ENCODE results near the gene RBBP5.

- TF ChIP-seq CTCF (conservative IDR thresholded peaks at IDR 0.05; ENCODE audit: low read depth in 2 of 2): no peak
- no peak for TF ChIP-seq JUNB (IDR thresholded peaks at IDR 0.05; ENCODE audit: unreplicated experiment)
- no peak for TF ChIP-seq EZH2phosphoT487 (IDR thresholded peaks at IDR 0.05; ENCODE audit: unreplicated experiment)
- no peak for TF ChIP-seq EZH2 (IDR thresholded peaks at IDR 0.05; ENCODE audit: low read depth, unreplicated experiment)
- no peak for TF ChIP-seq POLR2AphosphoS5 (IDR thresholded peaks at IDR 0.05; ENCODE audit: low read depth)
- TF ChIP-seq, protein P1, sequence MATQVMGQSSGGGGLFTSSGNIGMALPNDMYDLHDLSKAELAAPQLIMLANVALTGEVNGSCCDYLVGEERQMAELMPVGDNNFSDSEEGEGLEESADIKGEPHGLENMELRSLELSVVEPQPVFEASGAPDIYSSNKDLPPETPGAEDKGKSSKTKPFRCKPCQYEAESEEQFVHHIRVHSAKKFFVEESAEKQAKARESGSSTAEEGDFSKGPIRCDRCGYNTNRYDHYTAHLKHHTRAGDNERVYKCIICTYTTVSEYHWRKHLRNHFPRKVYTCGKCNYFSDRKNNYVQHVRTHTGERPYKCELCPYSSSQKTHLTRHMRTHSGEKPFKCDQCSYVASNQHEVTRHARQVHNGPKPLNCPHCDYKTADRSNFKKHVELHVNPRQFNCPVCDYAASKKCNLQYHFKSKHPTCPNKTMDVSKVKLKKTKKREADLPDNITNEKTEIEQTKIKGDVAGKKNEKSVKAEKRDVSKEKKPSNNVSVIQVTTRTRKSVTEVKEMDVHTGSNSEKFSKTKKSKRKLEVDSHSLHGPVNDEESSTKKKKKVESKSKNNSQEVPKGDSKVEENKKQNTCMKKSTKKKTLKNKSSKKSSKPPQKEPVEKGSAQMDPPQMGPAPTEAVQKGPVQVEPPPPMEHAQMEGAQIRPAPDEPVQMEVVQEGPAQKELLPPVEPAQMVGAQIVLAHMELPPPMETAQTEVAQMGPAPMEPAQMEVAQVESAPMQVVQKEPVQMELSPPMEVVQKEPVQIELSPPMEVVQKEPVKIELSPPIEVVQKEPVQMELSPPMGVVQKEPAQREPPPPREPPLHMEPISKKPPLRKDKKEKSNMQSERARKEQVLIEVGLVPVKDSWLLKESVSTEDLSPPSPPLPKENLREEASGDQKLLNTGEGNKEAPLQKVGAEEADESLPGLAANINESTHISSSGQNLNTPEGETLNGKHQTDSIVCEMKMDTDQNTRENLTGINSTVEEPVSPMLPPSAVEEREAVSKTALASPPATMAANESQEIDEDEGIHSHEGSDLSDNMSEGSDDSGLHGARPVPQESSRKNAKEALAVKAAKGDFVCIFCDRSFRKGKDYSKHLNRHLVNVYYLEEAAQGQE (IDR thresholded peaks at IDR 0.05; ENCODE audit: unreplicated experiment): no peak
- TF ChIP-seq CREB1 (CRISPR knock-in tag; IDR thresholded peaks at IDR 0.05; ENCODE audit: low read depth): no peak
- TF ChIP-seq STAT1 (IDR thresholded peaks at IDR 0.05; ENCODE audit: unreplicated experiment): no peak
- no peak for TF ChIP-seq ZNF114 (CRISPR knock-in tag; IDR thresholded peaks at IDR 0.05)
- TF ChIP-seq, protein P2, sequence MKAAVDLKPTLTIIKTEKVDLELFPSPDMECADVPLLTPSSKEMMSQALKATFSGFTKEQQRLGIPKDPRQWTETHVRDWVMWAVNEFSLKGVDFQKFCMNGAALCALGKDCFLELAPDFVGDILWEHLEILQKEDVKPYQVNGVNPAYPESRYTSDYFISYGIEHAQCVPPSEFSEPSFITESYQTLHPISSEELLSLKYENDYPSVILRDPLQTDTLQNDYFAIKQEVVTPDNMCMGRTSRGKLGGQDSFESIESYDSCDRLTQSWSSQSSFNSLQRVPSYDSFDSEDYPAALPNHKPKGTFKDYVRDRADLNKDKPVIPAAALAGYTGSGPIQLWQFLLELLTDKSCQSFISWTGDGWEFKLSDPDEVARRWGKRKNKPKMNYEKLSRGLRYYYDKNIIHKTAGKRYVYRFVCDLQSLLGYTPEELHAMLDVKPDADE (IDR thresholded peaks at IDR 0.05): no peak
Observed at GRCh38 chr1:205091043-205091740, 30.6 kb downstream of the RBBP5 start.
